HCEC 1CT (cell line): ENCODE data around the gene BAIAP2L1.
A peak's percentile ranks its signal among the peaks of the same experiment; 100 is the strongest.

Experiments
- DNase-seq: peaks from one replicate; pipeline ENCODE4 v3.0.0-alpha.2; 2017

The BAIAP2L1 gene

DNA sequence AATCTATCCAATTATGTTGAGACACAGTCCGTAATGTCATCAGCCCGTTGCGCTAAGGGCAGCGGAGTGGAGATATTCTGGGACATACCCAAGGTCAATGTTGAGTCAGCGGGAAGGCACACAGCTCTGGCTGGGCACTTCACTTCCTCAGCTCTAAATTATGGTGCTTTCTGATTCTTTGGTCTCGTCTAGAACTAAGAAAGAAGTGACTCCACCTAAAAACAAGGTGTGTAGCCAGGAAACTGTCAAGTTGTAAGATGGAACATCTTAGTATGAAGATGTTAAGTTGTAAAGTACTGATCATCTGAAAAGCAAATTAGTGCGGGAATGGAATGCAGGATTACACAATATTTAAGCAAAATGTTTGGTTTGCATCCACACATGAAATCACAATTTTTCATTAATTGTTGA, 43.1 kb downstream of the BAIAP2L1 start:
- DNase-seq = no peak

GRCh38 chr7:98355250-98355538, 45.7 kb downstream of the BAIAP2L1 start:
- no peak for DNase-seq

- DNase-seq = peak; percentile 95
These were observed 46.2 kb downstream of the BAIAP2L1 start for GRCh38 chr7:98354511-98355249.

DNA sequence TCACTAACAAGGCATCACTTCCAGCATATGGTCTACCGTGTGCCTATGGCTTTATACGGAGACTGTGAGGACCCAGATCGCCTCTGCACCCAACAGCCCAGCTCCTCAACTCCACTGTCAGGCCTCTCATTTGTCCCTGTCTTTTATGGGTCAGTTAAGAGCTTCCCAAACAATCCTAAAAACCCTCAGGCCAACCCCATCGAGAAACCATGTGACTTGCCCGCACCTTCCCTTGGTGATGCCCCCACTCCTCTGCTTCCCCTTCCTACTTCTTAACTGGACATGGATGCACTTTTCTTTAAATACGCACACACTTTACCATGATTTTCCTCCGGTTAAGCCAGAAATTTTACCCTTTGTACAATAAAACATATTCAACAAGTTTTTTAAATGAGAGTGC, 46.8 kb downstream of the BAIAP2L1 start:
- no peak for DNase-seq

DNA sequence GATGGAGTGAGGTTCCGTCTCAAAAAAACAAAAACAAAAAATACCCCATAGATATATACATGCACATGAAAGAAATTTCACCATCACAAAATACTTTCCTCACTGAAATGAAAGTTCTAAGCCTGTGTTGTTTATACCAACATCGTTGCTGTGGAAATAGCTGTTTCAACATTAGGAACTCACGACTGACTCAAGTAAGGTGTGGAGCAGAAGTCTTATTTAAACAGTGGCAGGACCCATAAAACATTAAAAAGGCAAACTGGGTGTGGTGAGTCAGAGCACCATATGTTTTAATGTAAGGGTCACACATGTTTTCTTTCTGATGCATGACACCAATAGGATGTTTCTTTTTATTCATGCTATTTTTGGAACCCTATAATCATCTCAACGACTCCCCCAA, 48.3 kb downstream of the BAIAP2L1 start:
- peak; percentile 91 for DNase-seq

GRCh38 chr7:98351136-98351535, 49.8 kb downstream of the BAIAP2L1 start:
- DNase-seq = no peak

- no peak for DNase-seq
These were observed 52.0 kb downstream of the BAIAP2L1 start for GRCh38 chr7:98348726-98349474.

GRCh38 chr7:98346515-98347069, 54.3 kb downstream of the BAIAP2L1 start:
- DNase-seq = no peak

- peak; percentile 42 for DNase-seq
These were observed 59.8 kb downstream of the BAIAP2L1 start for GRCh38 chr7:98341106-98341505.

GRCh38 chr7:98339043-98339442, 61.8 kb downstream of the BAIAP2L1 start:
- DNase-seq = no peak

DNA sequence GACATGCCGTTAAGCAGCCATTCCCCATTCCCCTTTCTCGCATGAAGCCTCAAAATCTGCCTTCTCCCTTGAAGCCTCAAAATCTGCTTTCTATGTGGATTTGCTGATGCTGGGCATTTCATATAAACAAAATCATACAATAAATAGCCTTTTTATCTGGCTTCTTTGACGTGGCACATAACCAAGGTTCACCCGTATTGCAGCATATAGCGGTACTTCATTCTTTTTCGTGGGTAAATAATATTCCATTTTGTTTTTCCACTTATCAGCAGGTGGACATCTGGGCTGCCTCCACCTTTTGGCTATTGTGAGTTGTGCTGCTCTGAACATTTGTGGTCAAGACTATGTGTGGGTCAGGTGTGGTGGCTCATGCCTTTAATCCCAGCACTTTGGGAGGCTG, 62.4 kb downstream of the BAIAP2L1 start:
- DNase-seq = no peak

GRCh38 chr7:98335411-98335977, 65.4 kb downstream of the BAIAP2L1 start:
- no peak for DNase-seq

- no peak for DNase-seq
These were observed 66.8 kb downstream of the BAIAP2L1 start for GRCh38 chr7:98334081-98334480.

DNA sequence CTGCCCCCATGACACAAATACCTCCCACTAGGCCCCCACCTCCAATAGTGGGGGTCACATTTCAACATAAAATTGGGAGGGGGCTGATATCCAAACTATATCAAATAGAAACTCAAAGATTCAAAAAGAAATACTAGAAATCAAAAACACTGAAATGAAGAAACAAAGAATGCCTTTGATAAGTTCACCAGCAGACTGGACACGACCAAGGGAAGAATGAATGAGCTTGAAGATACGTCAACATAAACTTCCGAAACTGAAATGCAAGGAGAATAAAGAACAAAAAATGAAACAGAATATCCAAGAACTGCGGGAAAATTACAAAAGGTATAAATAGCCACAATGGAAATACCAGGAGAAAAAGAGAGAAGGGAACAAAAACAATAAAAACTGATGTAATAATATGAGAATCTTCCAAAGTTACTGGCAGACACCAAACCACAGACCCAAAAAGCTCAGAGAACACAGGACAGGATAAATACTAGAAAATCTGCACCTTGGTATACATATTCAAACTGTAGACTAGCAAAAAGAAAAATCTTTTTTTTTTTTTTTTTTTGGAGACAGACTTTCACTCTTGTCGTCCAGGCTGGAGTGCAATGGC, 69.9 kb downstream of the BAIAP2L1 start:
- DNase-seq = no peak

DNA sequence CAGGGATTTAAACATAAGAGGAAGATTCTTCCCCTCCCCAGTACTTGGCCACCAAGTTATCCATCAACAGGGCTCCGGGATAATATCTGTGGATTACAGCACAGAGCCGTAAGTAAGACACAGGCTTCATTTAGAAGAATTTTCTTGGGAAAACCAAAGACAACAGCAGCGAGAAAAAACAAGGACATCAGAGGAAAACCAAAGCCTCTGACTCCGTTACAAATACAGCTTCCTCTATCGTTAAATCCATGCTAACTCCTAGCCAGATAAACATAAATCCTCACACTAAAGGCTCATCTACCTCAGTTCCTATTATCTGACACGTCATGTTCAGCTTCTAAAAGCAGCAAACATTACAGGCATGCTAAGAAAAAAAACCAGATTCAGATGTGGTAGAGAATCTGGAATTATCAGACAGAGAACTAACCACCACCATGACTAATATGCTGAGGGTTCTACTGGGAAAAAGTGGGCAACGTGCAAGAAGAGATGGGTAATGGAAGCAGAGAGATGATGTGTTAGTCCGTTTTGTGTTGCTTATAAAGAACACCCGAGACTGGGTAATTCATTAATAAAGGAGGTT, 71.0 kb downstream of the BAIAP2L1 start:
- DNase-seq = no peak

DNA sequence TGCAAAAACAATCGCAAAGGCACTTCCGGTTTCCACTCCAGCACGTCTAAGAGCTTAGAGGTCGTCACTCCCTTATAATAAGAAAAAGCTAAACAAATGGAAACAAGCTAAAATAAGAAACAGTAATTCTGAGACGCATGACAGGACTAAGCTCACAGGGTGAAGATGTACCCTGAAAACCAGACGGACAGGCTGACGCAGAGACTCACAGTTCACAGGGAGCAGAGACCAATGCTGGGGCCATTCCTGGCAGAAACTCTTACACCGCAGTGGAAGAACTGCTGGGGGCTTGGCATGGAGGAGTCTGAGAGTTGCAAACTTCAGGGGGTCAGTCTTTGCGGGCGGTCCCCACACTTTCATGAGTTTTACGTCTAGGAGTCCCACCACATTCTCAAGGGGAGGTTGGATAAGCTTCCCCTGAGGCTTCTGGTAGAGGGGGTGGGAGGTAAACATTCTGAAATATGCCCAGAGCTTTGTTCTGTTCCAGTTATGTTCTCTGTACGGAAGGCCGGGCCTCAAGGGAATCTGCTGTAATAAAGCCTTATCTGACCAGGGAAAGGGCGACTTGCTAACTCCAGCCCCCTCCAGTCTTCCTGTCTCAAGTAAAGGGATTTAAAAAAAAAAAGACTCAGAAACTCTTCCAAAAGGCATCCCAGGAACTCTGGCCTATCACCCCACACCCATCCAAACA, 71.6 kb downstream of the BAIAP2L1 start:
- DNase-seq = no peak

DNA sequence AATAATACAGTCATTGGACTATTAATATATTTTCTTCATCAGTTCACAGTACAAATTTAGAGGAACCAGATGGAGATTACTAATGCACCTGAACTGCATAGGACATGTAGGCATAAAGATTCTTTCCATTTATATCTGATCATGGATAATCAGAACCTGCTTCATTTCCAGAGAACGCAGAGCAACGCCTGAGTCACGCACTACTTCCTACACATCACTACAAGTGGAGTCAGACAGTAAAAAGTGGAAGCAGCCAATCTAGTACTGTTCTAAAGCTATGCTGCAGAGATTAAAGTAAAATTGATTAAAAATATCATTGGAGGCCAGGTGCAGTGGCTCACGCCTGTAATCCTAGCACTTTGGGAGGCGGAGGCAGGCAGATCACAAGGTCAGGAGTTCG, 76.1 kb downstream of the BAIAP2L1 start:
- no peak for DNase-seq

- DNase-seq = no peak
These were observed 77.1 kb downstream of the BAIAP2L1 start for GRCh38 chr7:98323597-98324322.

GRCh38 chr7:98322331-98323270, 78.3 kb downstream of the BAIAP2L1 start:
- no peak for DNase-seq

DNA sequence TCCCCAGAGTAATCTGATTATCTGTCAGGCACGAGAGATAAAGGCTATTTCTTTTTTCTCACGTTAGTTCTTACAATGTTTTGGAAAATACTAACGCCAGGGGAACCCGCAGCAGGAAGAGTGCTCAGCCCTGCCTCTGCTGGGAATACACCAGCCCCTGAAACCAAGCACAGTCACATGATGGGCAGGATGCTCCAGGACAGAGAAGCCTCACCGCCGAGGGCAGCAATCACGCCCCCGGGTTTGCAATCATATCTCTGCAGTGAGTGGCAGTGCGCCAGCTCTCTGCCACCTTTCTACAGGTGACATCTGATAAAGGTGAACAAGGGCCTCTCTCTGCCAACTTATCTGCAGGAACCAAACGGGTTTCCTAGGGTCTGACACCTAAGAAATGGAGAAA, 79.6 kb downstream of the BAIAP2L1 start:
- DNase-seq = no peak

GRCh38 chr7:98319176-98319575, 81.7 kb downstream of the BAIAP2L1 start:
- no peak for DNase-seq
